CD8-positive, alpha-beta memory T cell (primary cell): ENCODE data around the gene FAF1. TPM values are rescaled to one million over a fixed set of nuclear protein-coding genes. Genes with fewer than 3 reads are reported as not detected.
"Not testable (repeated sequence)": the region's sequence is repeated elsewhere in the genome, so short reads cannot be mapped to it uniquely, and the experiment has no call there.

Experiments used
- CTCF ChIA-PET: fragments of 350-600 bp; sonication (Branson Sonifier 250); formaldehyde crosslinking; loops from one replicate; lab custom pipeline; 2021; ENCODE audit warnings: antibody characterized with exemption; lab: Charles Lee
- POLR2A ChIA-PET: fragments of 350-600 bp; sonication (Branson Sonifier 250); formaldehyde crosslinking; loops from one replicate; lab custom pipeline; 2021; ENCODE audit warnings: antibody characterized with exemption; lab: Charles Lee
- DNase-seq, 5 donors: peaks; one replicate each; pipeline versions ENCODE4 v3.0.0 to v3.0.0-alpha.2; 2020 to 2022; ENCODE audit warnings: mixed read lengths in 1 of 5
- H3K27ac ChIP-seq: one replicate; pipeline ENCODE4 v1.7.0; 2013; ENCODE audit warnings: low read depth, mild to moderate bottlenecking, low read length, moderate library complexity
- H3K27me3 ChIP-seq: 2 replicates; pipeline ENCODE4 v1.7.0; 2013; ENCODE audit warnings: low read length, mild to moderate bottlenecking; ENCODE audit not compliant: insufficient read depth, poor library complexity, severe bottlenecking
- H3K36me3 ChIP-seq: 2 replicates; pipeline ENCODE4 v1.7.0; 2013; ENCODE audit warnings: mild to moderate bottlenecking, low read length, moderate library complexity; ENCODE audit not compliant: insufficient read depth
- H3K4me1 ChIP-seq: 2 replicates; pipeline ENCODE4 v1.7.0; 2013; ENCODE audit warnings: mild to moderate bottlenecking, low read length, moderate library complexity; ENCODE audit not compliant: insufficient read depth
- H3K4me3 ChIP-seq: 2 replicates; pipeline ENCODE4 v1.7.0; 2013; ENCODE audit warnings: mild to moderate bottlenecking, low read length
- H3K9me3 ChIP-seq: 2 replicates; pipeline ENCODE4 v1.7.0; 2013; ENCODE audit warnings: mild to moderate bottlenecking, low read length
- H3K27ac Mint-ChIP-seq, 8 donors: one replicate each; pipeline ENCODE4 v1.8.0; 2020 to 2021; ENCODE audit warnings: mixed read lengths in 8 of 8, mild to moderate bottlenecking in 6 of 8, inconsistent platforms in 3 of 8, moderate library complexity in 3 of 8
- H3K27me3 Mint-ChIP-seq, 2 donors: one replicate each; pipeline ENCODE4 v1.8.0; 2020 to 2021; ENCODE audit warnings: mixed read lengths in 2 of 2, mild to moderate bottlenecking in 1 of 2, moderate library complexity in 1 of 2
- H3K36me3 Mint-ChIP-seq, 3 donors: one replicate each; pipeline ENCODE4 v1.8.0; 2020 to 2021; ENCODE audit warnings: mixed read lengths in 3 of 3, inconsistent platforms in 1 of 3, mild to moderate bottlenecking in 1 of 3
- H3K4me1 Mint-ChIP-seq, 3 donors: one replicate each; pipeline ENCODE4 v1.8.0; 2020 to 2021; ENCODE audit warnings: mixed read lengths in 3 of 3, inconsistent platforms in 1 of 3, mild to moderate bottlenecking in 1 of 3
- H3K4me3 Mint-ChIP-seq, 7 donors: one replicate each; pipeline ENCODE4 v1.8.0; 2020 to 2021; ENCODE audit warnings: mixed read lengths in 7 of 7, mild to moderate bottlenecking in 6 of 7, moderate library complexity in 4 of 7, inconsistent platforms in 2 of 7
- H3K9me3 Mint-ChIP-seq, 5 donors: one replicate each; pipeline ENCODE4 v1.8.0; 2020 to 2022; ENCODE audit warnings: mixed read lengths in 5 of 5, mild to moderate bottlenecking in 3 of 5, moderate library complexity in 2 of 5, inconsistent platforms in 1 of 5
- polyA plus RNA-seq: library from polyadenylated mRNA; unstranded; fragments of 300-500 nt; fragmentation: Illumina TruSeq; gene quantifications from one replicate; pipeline ENCODE4 v1.2.3, GENCODE V29; 2021
- total RNA-seq, 2 experiments: library from RNA; stranded (reverse); gene quantifications; one replicate each; pipeline ENCODE4 v1.2.3, GENCODE V29; 2021

Gene FAF1
- total and polyA plus RNA-seq, 3 experiments from 2014 or later, result 66.4 to 87.1 (median 78.2) TPM

DNA sequence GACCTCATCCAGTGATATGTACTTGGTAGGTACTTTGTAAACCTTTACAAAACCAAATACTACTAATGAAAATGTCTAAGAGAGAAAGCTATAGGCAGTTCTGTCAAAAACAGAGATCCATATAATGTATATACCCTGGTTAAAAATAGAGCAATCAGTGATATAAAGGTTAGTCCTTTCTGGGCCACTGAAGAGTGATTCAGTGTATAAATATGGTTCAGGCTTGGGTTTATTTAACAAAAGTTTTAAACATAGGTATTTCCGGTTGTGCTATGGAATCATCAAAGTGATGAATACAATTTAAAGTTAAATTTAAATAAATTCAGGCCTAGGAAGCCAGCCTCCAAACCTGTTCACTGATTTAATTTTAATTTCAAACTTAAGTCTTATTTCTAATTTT, 428.5 kb downstream of the FAF1 start:
- Mint-ChIP-seq H3K36me3 (peaks cover 18 to 57% (median 20%) of the 10 kb centered on the region in 3 donors), H3K27ac (no peak overlapping the region), H3K4me1 (peaks cover 0 to 13% (median 0%) of the 10 kb centered on the region in 3 donors), H3K4me3 (no peak overlapping the region), H3K27me3 (no peaks in the 10 kb centered on the region), H3K9me3 (no peaks in the 10 kb centered on the region)
- CTCF ChIA-PET, result no interaction called here
- Histone ChIP-seq H3K4me1 (no peaks in the 10 kb centered on the region), H3K36me3 (peaks cover 4% of the 10 kb centered on the region), H3K4me3 (no peak overlapping the region), H3K27ac (no peak overlapping the region), H3K27me3 (no peaks in the 10 kb centered on the region), H3K9me3 (no peaks in the 10 kb centered on the region)
- POLR2A ChIA-PET, result no interaction called here
- no peak for DNase-seq

DNA sequence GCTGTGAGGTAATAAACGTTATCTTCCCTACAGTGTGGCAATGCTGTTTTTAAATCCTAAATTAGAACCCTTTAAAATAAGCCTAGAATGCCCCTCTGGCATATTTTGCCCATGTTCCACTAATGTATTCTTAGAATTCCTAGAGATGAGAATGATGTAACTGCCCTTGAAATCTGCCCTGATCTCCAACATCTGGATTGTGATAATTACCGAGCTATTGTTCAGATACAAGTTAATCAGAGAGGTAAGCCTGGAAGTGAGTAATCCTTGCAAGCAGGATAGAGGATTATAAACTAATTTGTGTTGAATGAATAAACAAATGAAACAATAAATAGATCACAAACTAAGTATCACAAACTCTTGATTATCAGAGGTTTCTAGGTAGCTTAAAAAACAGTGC, 429.0 kb downstream of the FAF1 start:
- no peak for DNase-seq
- Histone ChIP-seq H3K4me3 (no peak overlapping the region), H3K9me3 (no peaks in the 10 kb centered on the region), H3K27me3 (no peaks in the 10 kb centered on the region), H3K27ac (no peak overlapping the region), H3K4me1 (no peaks in the 10 kb centered on the region), H3K36me3 (peaks cover 4% of the 10 kb centered on the region)
- Mint-ChIP-seq H3K27ac (no peak overlapping the region), H3K36me3 (peaks cover 18 to 55% (median 20%) of the 10 kb centered on the region in 3 donors), H3K4me3 (no peak overlapping the region), H3K4me1 (peaks cover 0 to 13% (median 0%) of the 10 kb centered on the region in 3 donors), H3K27me3 (no peaks in the 10 kb centered on the region), H3K9me3 (no peaks in the 10 kb centered on the region)
- POLR2A ChIA-PET, result no interaction called here
- CTCF ChIA-PET, result no interaction called here

DNA sequence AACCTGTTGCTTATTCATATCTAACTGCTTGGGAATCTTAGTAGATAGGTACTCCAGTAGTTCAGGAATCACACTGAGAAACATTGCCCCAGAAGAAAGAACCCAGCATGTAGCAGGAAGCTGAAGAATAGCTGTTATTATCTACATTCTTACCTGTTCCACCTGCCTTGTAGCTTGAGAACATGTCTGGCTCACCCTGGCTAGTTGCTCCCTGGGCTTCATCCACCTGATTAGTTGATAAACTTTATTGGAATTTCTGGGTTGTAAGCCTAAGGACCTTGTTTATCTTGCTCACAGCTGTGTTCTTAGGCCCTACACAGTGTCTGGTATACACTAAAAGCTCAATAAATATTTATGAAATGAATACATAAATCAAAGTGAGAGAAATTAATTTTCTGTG, 430.6 kb downstream of the FAF1 start:
- H3K4me3 ChIP-seq, result no peak overlapping the region
- H3K27ac Mint-ChIP-seq, result no peak overlapping the region
- ChIA-PET CTCF (no interaction called here), POLR2A (no interaction called here)
- peaks cover 4% of the 10 kb centered on the region for H3K36me3 ChIP-seq
- H3K27ac ChIP-seq, result no peak overlapping the region
- H3K9me3 ChIP-seq, result no peaks in the 10 kb centered on the region
- H3K4me1 ChIP-seq, result no peaks in the 10 kb centered on the region
- H3K4me3 Mint-ChIP-seq, result no peak overlapping the region
- H3K9me3 Mint-ChIP-seq, result peaks cover 2 to 4% (median 3%) of the 10 kb centered on the region in 5 donors
- H3K36me3 Mint-ChIP-seq, result peaks cover 24 to 58% (median 26%) of the 10 kb centered on the region in 3 donors
- H3K27me3 Mint-ChIP-seq, result no peaks in the 10 kb centered on the region
- H3K4me1 Mint-ChIP-seq, result peaks cover 0 to 13% (median 0%) of the 10 kb centered on the region in 3 donors
- DNase-seq, result no peak
- H3K27me3 ChIP-seq, result no peaks in the 10 kb centered on the region

DNA sequence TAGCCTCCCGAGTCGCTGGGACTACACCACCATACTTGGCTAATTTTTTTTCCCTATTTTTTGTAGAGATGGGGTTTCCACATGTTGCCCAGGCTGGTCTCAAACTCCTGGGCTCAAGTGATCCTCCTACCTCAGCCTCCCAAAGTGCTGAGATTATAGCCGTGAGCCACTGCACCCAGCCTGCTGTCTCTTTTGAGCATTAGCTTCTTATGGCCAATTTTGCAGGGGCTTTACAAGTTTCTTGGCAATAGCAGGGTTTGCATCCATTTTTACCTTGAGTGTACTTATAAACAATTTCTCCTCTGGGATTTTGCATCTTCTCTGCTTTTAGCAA, 432.1 kb downstream of the FAF1 start:
- POLR2A ChIA-PET, H3K27ac ChIP-seq, DNase-seq, H3K4me3 Mint-ChIP-seq, H3K27me3 ChIP-seq, H3K36me3 ChIP-seq, H3K4me1 ChIP-seq, H3K27ac Mint-ChIP-seq, CTCF ChIA-PET, H3K27me3 Mint-ChIP-seq, H3K4me3 ChIP-seq, H3K9me3 ChIP-seq: not testable (repeated sequence)
- H3K36me3 Mint-ChIP-seq, result peaks cover 26 to 61% (median 42%) of the 10 kb centered on the region in 3 donors
- H3K9me3 Mint-ChIP-seq, result peaks cover 3 to 14% (median 10%) of the 10 kb centered on the region in 5 donors
- H3K4me1 Mint-ChIP-seq, result peaks cover 0 to 13% (median 0%) of the 10 kb centered on the region in 3 donors

DNA sequence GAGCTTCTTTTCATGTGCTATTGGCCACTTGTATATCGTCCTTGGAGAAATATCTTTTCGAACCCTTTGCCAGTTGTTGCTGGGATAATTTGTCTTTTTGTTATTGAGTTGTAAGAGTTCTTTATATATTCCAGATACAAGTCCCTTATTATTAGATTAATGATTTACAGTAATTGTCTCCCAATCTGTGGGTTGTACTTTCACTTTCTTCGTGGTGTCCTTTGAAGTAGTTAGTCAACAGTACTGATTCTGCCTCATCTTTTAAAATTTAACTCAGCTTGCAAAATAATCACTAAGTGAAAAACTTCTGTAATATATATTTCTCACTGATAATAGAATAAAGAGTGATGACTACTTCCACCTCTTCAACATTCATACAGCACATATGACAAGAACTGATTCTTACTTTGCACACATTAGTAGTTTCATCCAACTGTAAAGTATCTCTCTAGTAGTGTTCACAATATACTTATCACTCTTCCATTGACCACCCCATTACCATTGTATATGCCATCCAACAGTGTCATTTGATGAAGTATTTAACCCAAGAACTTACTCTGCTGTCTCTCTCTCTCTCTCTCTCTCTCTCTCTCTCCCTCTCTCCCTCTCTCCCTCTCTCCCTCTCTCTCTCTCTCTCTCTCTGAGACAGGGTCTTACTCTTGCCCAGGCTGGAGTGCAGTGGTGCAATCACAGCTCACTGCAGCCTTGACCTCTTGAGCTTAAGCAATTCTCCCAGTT, 432.6 kb downstream of the FAF1 start:
- H3K4me1 ChIP-seq, result no peaks in the 10 kb centered on the region
- Mint-ChIP-seq H3K4me1 (peaks cover 0 to 13% (median 0%) of the 10 kb centered on the region in 3 donors), H3K27ac (peak overlapping the region in 1 of 8 donors; percentile 50), H3K27me3 (no peaks in the 10 kb centered on the region), H3K36me3 (peaks cover 28 to 63% (median 47%) of the 10 kb centered on the region in 3 donors), H3K4me3 (no peak overlapping the region), H3K9me3 (peaks cover 3 to 14% (median 10%) of the 10 kb centered on the region in 5 donors)
- H3K36me3 ChIP-seq, result peaks cover 4% of the 10 kb centered on the region
- H3K4me3 ChIP-seq, result no peak overlapping the region
- H3K9me3 ChIP-seq, result no peaks in the 10 kb centered on the region
- DNase-seq, result no peak
- POLR2A ChIA-PET, result no interaction called here
- no peaks in the 10 kb centered on the region for H3K27me3 ChIP-seq
- CTCF ChIA-PET, result no interaction called here
- H3K27ac ChIP-seq, result no peak overlapping the region

DNA sequence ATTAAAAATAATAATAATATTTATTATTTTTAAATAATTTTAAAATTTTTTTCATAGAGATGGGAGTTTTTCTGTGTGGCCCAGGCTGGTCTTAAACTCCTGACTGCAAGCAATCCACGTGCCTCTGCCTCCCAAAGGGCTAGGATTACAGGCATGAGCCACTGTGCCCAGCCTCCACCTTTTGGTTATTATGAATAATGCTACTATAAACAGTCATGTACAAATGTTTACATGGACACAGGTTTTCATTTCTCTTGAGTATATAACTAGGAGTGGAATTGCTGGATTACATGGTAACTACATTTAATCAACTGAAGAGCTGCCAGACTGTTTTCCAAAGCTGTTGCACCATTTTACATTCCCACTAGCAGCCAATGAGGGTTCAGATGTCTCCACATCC, 433.6 kb downstream of the FAF1 start:
- H3K4me3 ChIP-seq, result no peak overlapping the region
- H3K27ac ChIP-seq, result no peak overlapping the region
- DNase-seq, result no peak
- H3K9me3 ChIP-seq, result no peaks in the 10 kb centered on the region
- no peaks in the 10 kb centered on the region for H3K27me3 ChIP-seq
- H3K27me3 Mint-ChIP-seq, result no peaks in the 10 kb centered on the region
- ChIA-PET POLR2A (no interaction called here), CTCF (no interaction called here)
- H3K4me3 Mint-ChIP-seq, result no peak overlapping the region
- H3K36me3 Mint-ChIP-seq, result peaks cover 31 to 63% (median 49%) of the 10 kb centered on the region in 3 donors
- H3K4me1 Mint-ChIP-seq, result peaks cover 0 to 13% (median 0%) of the 10 kb centered on the region in 3 donors
- H3K27ac Mint-ChIP-seq, result no peak overlapping the region
- H3K36me3 ChIP-seq, result peaks cover 4% of the 10 kb centered on the region
- no peaks in the 10 kb centered on the region for H3K4me1 ChIP-seq
- peaks cover 3 to 14% (median 10%) of the 10 kb centered on the region in 5 donors for H3K9me3 Mint-ChIP-seq

DNA sequence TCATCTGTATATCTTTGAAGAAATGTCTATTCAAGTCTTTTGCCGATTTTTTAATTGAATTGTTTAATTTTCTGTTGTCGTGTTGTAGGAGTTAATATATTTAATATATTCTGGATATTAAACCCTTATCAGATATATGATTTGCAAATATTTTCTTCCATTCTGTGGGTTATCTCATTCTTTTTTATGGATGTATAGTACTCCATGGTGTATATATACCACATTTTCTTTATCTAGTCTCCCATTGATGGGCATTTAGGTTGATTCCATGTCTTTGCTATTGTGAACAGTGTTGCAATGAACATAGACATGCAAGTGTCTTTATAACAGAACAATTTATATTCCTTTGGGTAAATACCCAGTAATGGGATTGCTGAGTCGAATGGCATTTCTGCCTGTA, 436.5 kb downstream of the FAF1 start:
- no peak overlapping the region for H3K27ac Mint-ChIP-seq
- Histone ChIP-seq H3K27ac (no peak overlapping the region), H3K36me3 (peaks cover 3% of the 10 kb centered on the region), H3K4me1 (no peaks in the 10 kb centered on the region), H3K9me3 (no peaks in the 10 kb centered on the region), H3K4me3 (no peak overlapping the region), H3K27me3 (no peaks in the 10 kb centered on the region)
- H3K9me3 Mint-ChIP-seq, result peaks cover 3 to 14% (median 10%) of the 10 kb centered on the region in 5 donors
- ChIA-PET CTCF (no interaction called here), POLR2A (no interaction called here)
- no peaks in the 10 kb centered on the region for H3K27me3 Mint-ChIP-seq
- no peak overlapping the region for H3K4me3 Mint-ChIP-seq
- H3K4me1 Mint-ChIP-seq, result peaks cover 0 to 9% (median 0%) of the 10 kb centered on the region in 3 donors
- DNase-seq, result no peak
- peaks cover 35 to 57% (median 55%) of the 10 kb centered on the region in 3 donors for H3K36me3 Mint-ChIP-seq

DNA sequence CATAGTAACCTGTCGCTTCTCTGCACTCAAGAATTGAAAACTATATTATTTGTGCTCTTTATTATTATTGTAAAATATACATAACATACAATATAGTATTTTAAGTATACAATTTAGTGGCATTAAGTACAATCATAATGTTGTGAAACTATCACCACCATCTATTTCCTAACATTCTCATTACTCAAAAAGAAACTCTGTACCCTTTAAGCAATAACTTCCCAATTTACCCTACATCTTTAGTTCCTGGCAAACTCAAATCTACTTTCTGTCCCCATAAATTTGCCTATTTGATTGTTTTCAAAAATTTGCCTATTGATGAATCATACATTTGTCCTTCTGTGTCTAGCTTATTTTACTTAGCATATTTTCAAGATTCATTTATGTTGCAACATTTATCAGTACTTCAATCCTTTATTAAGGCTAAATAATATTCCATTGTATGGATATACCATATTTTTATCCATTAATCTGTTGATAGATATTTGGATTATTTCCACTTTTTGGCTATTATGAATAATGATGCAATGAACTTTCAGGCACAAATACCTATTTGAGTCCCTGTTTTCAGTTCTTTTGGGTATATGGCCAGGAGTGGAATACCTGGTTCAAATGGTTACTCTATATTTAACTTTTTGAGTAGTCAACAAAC, 437.2 kb downstream of the FAF1 start:
- Mint-ChIP-seq H3K36me3 (peaks cover 30 to 54% (median 51%) of the 10 kb centered on the region in 3 donors), H3K4me1 (peaks cover 0 to 6% (median 0%) of the 10 kb centered on the region in 3 donors), H3K9me3 (peaks cover 3 to 14% (median 10%) of the 10 kb centered on the region in 5 donors), H3K4me3 (no peak overlapping the region), H3K27me3 (no peaks in the 10 kb centered on the region), H3K27ac (no peak overlapping the region)
- H3K36me3 ChIP-seq, result no peaks in the 10 kb centered on the region
- no peak for DNase-seq
- H3K4me1 ChIP-seq, result no peaks in the 10 kb centered on the region
- H3K9me3 ChIP-seq, result no peaks in the 10 kb centered on the region
- H3K4me3 ChIP-seq, result no peak overlapping the region
- no peaks in the 10 kb centered on the region for H3K27me3 ChIP-seq
- no peak overlapping the region for H3K27ac ChIP-seq
- CTCF ChIA-PET, result no interaction called here
- POLR2A ChIA-PET, result no interaction called here
